Measurements from ENCODE around the gene KANSL1. TPM values are rescaled to one million over a fixed set of nuclear protein-coding genes. Genes with fewer than 3 reads are reported as not detected.

Gene KANSL1
- polyA plus RNA-seq, 3 donors: 3.1 to 31.9 (median 4.6) TPM

DNA sequence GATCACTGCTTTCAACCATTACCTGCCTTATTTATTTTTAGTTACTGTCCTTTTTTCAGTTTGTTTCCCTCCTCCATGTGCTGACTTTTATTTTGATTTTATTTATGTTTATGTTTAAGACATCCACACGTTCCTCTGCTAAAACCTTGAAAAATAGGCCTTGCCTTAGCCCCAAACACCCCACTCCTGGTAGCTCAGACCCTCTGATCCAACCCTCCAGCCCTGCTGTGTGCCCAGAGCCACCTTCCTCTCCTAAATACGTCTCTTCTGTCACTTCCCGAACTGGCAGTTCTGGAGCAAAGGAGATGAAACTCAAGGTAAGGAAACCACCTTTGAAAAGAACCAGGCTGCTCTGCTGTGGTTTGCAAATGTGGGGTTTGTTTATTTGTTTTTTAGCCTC is 203.5 kb downstream of the KANSL1 start:
- Mint-ChIP-seq H3K27me3 (ENCODE audit: low read depth in 3 of 3) (peaks cover 0 to 4% (median 2%) of the 10 kb centered on the region in 3 donors), H3K36me3 (no peaks in the 10 kb centered on the region), H3K9me3 (no peaks in the 10 kb centered on the region), H3K4me1 (no peaks in the 10 kb centered on the region), H3K27ac (no peak overlapping the region), H3K4me3 (peak overlapping the region in 1 of 2 donors; percentile 28)
- no CpG with 5 or more reads among the region's 3 CpGs for WGBS (ENCODE audit: insufficient coverage)
- no peak overlapping the region for H3K27ac ChIP-seq (ENCODE audit: low read depth in 1 of 2, low read length in 2 of 2)
- H3K4me1 ChIP-seq (ENCODE audit: control insufficient read depth in 1 of 2, insufficient read depth in 2 of 2, low read length in 2 of 2): no peaks in the 10 kb centered on the region
- DNase-seq: no peak
- no peak overlapping the region for H3K4me2 ChIP-seq (replicated peaks; ENCODE audit: extremely low read depth, low read length, poor library complexity, severe bottlenecking)
- no peak overlapping the region for H3K9ac ChIP-seq (ENCODE audit: insufficient read depth, low read length, poor library complexity, severe bottlenecking)
- H3K9me3 ChIP-seq (replicated peaks in 1 of 2; ENCODE audit: control insufficient read depth in 1 of 2, insufficient read depth in 1 of 2, low read length in 2 of 2): no peaks in the 10 kb centered on the region
- H3K79me2 ChIP-seq (ENCODE audit: insufficient read depth, low read length): no peaks in the 10 kb centered on the region
- no peak overlapping the region for H2AFZ ChIP-seq (ENCODE audit: insufficient read depth, low read depth, low read length, poor library complexity, severe bottlenecking)
- intact Hi-C loops (cut with micrococcal nuclease): no loop called here
- H3K36me3 ChIP-seq (replicated peaks in 1 of 2; ENCODE audit: control insufficient read depth in 1 of 2, insufficient read depth in 2 of 2, low read length in 2 of 2): no peaks in the 10 kb centered on the region
- no peaks in the 10 kb centered on the region for H3K27me3 ChIP-seq (ENCODE audit: control insufficient read depth in 2 of 2, insufficient read depth in 2 of 2, low read length in 2 of 2)
- TF ChIP-seq, protein P1, sequence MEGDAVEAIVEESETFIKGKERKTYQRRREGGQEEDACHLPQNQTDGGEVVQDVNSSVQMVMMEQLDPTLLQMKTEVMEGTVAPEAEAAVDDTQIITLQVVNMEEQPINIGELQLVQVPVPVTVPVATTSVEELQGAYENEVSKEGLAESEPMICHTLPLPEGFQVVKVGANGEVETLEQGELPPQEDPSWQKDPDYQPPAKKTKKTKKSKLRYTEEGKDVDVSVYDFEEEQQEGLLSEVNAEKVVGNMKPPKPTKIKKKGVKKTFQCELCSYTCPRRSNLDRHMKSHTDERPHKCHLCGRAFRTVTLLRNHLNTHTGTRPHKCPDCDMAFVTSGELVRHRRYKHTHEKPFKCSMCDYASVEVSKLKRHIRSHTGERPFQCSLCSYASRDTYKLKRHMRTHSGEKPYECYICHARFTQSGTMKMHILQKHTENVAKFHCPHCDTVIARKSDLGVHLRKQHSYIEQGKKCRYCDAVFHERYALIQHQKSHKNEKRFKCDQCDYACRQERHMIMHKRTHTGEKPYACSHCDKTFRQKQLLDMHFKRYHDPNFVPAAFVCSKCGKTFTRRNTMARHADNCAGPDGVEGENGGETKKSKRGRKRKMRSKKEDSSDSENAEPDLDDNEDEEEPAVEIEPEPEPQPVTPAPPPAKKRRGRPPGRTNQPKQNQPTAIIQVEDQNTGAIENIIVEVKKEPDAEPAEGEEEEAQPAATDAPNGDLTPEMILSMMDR (IDR thresholded peaks at IDR 0.05): no peak
- no peak overlapping the region for H3K4me3 ChIP-seq (replicated peaks in 1 of 3; ENCODE audit: low read depth in 2 of 3, low read length in 3 of 3)
- no peaks in the 10 kb centered on the region for H4K20me1 ChIP-seq (ENCODE audit: insufficient read depth, low read length)

DNA sequence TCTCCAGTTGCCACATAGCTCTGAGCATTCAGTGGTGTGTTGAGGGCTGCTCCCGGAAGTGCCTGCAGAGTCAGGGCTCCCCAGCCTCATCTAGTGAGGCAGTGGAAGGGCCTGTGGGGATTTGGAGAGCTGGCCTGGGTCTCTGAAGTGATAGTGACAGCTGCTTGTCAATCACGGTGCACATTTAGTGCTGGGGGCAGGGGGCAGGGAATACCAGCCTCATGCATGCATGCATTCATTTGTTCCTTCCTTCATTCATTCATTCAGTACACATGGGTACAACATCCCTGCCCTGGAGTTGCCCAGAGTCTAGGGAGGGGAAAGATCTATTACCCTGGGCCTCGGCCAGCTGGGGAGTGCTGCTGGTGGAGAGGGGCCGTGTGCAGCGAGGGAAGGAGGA is 205.5 kb downstream of the KANSL1 start:
- H3K4me2 ChIP-seq (replicated peaks; ENCODE audit: extremely low read depth, low read length, poor library complexity, severe bottlenecking): no peak overlapping the region
- H3K36me3 ChIP-seq (replicated peaks in 1 of 2; ENCODE audit: control insufficient read depth in 1 of 2, insufficient read depth in 2 of 2, low read length in 2 of 2): no peaks in the 10 kb centered on the region
- no peaks in the 10 kb centered on the region for H3K4me1 ChIP-seq (ENCODE audit: control insufficient read depth in 1 of 2, insufficient read depth in 2 of 2, low read length in 2 of 2)
- H4K20me1 ChIP-seq (ENCODE audit: insufficient read depth, low read length): no peaks in the 10 kb centered on the region
- H3K27me3 Mint-ChIP-seq (ENCODE audit: low read depth in 3 of 3): peaks cover 2 to 6% (median 2%) of the 10 kb centered on the region in 3 donors
- intact Hi-C loops (cut with micrococcal nuclease): no loop called here
- H3K79me2 ChIP-seq (ENCODE audit: insufficient read depth, low read length): no peaks in the 10 kb centered on the region
- no peaks in the 10 kb centered on the region for H3K4me1 Mint-ChIP-seq
- H3K9me3 Mint-ChIP-seq: peaks cover 0 to 2% (median 0%) of the 10 kb centered on the region in 7 donors
- H3K27ac ChIP-seq (ENCODE audit: low read depth in 1 of 2, low read length in 2 of 2): no peak overlapping the region
- no peak for DNase-seq
- no peaks in the 10 kb centered on the region for H3K9me3 ChIP-seq (replicated peaks in 1 of 2; ENCODE audit: control insufficient read depth in 1 of 2, insufficient read depth in 1 of 2, low read length in 2 of 2)
- no peaks in the 10 kb centered on the region for H3K36me3 Mint-ChIP-seq
- no peaks in the 10 kb centered on the region for H3K27me3 ChIP-seq (ENCODE audit: control insufficient read depth in 2 of 2, insufficient read depth in 2 of 2, low read length in 2 of 2)
- no peak overlapping the region for H3K27ac Mint-ChIP-seq
- H3K4me3 ChIP-seq (replicated peaks in 1 of 3; ENCODE audit: low read depth in 2 of 3, low read length in 3 of 3): no peak overlapping the region
- TF ChIP-seq, protein P1 (IDR thresholded peaks at IDR 0.05): no peak
- no peak overlapping the region for H2AFZ ChIP-seq (ENCODE audit: insufficient read depth, low read depth, low read length, poor library complexity, severe bottlenecking)
- H3K4me3 Mint-ChIP-seq: no peak overlapping the region
- no peak overlapping the region for H3K9ac ChIP-seq (ENCODE audit: insufficient read depth, low read length, poor library complexity, severe bottlenecking)
- 100% methylated on average over 1 of the region's 5 CpGs for WGBS (ENCODE audit: insufficient coverage)

Measured in CD14-positive monocyte (primary cell).